Muscle layer of duodenum (tissue), 2 donors: ENCODE measurements around the gene NRDE2.

Experiments used
- H3K27ac ChIP-seq: one replicate; pipeline ENCODE4 v1.7.0; 2013; ENCODE audit warnings: mild to moderate bottlenecking, low read length
- H3K27me3 ChIP-seq: one replicate; pipeline ENCODE4 v1.7.0; 2013; ENCODE audit warnings: low read depth, mild to moderate bottlenecking, control low read depth, low read length
- H3K36me3 ChIP-seq, 2 donors: one replicate each; pipeline ENCODE4 v1.7.0; 2013; ENCODE audit warnings: low read length in 2 of 2, control low read depth in 1 of 2, mild to moderate bottlenecking in 1 of 2; ENCODE audit not compliant: insufficient read depth in 2 of 2, control insufficient read depth in 1 of 2
- H3K4me1 ChIP-seq, 2 donors: one replicate each; pipeline ENCODE4 v1.7.0; 2013; ENCODE audit warnings: low read length in 2 of 2, mild to moderate bottlenecking in 2 of 2, control low read depth in 1 of 2, moderate library complexity in 1 of 2; ENCODE audit not compliant: insufficient read depth in 2 of 2, control insufficient read depth in 1 of 2
- H3K4me3 ChIP-seq, 2 donors: one replicate each; pipeline ENCODE4 v1.7.0; 2013; ENCODE audit warnings: low read length in 2 of 2, low read depth in 1 of 2, mild to moderate bottlenecking in 1 of 2
- H3K9me3 ChIP-seq, 2 donors: one replicate each; pipeline ENCODE4 v1.7.0; 2013; ENCODE audit warnings: low read length in 2 of 2, control low read depth in 1 of 2, mild to moderate bottlenecking in 1 of 2; ENCODE audit not compliant: control insufficient read depth in 1 of 2
- donor health status: healthy.

Gene NRDE2

GRCh38 chr14:90278199-90279175, 53.3 kb downstream of the NRDE2 start:
- H3K27me3 ChIP-seq = no peaks in the 10 kb centered on the region
- H3K4me3 ChIP-seq = no peak overlapping the region
- peaks cover 25 to 87% of the 10 kb centered on the region in 2 donors for H3K36me3 ChIP-seq
- no peaks in the 10 kb centered on the region for H3K9me3 ChIP-seq
- no peaks in the 10 kb centered on the region for H3K4me1 ChIP-seq
- H3K27ac ChIP-seq = no peak overlapping the region

- H3K9me3 ChIP-seq = no peaks in the 10 kb centered on the region
- peaks cover 29 to 84% of the 10 kb centered on the region in 2 donors for H3K36me3 ChIP-seq
Observed at GRCh38 chr14:90277581-90278198, 54.1 kb downstream of the NRDE2 start.

GRCh38 chr14:90276646-90277367, 54.9 kb downstream of the NRDE2 start:
- Histone ChIP-seq H3K9me3 (no peaks in the 10 kb centered on the region), H3K27me3 (no peaks in the 10 kb centered on the region), H3K4me3 (no peak overlapping the region), H3K4me1 (no peaks in the 10 kb centered on the region), H3K36me3 (peaks cover 31 to 82% of the 10 kb centered on the region in 2 donors), H3K27ac (no peak overlapping the region)

More at GRCh38 chr14:90277581-90278198, 54.1 kb downstream of the NRDE2 start:
- Histone ChIP-seq H3K27ac (no peak overlapping the region), H3K4me3 (no peak overlapping the region), H3K27me3 (no peaks in the 10 kb centered on the region), H3K4me1 (no peaks in the 10 kb centered on the region)

GRCh38 chr14:90275820-90276219, 55.9 kb downstream of the NRDE2 start:
- H3K4me3 ChIP-seq = no peak overlapping the region
- no peaks in the 10 kb centered on the region for H3K4me1 ChIP-seq
- H3K36me3 ChIP-seq = peaks cover 36 to 82% of the 10 kb centered on the region in 2 donors
- H3K27me3 ChIP-seq = no peaks in the 10 kb centered on the region
- peak overlapping the region; percentile 39 for H3K27ac ChIP-seq
- H3K9me3 ChIP-seq = no peaks in the 10 kb centered on the region

GRCh38 chr14:90275458-90275814, 56.3 kb downstream of the NRDE2 start:
- H3K27ac ChIP-seq = peak overlapping the region; percentile 39
- H3K9me3 ChIP-seq = no peaks in the 10 kb centered on the region
- no peaks in the 10 kb centered on the region for H3K27me3 ChIP-seq
- no peaks in the 10 kb centered on the region for H3K4me1 ChIP-seq
- peaks cover 36 to 82% of the 10 kb centered on the region in 2 donors for H3K36me3 ChIP-seq
- H3K4me3 ChIP-seq = no peak overlapping the region

- Histone ChIP-seq H3K36me3 (peaks cover 36 to 82% of the 10 kb centered on the region in 2 donors), H3K27ac (peak overlapping the region; percentile 39)
Observed at GRCh38 chr14:90274808-90275457, 56.8 kb downstream of the NRDE2 start.

GRCh38 chr14:90274019-90274418, 57.7 kb downstream of the NRDE2 start:
- no peaks in the 10 kb centered on the region for H3K27me3 ChIP-seq
- no peaks in the 10 kb centered on the region for H3K9me3 ChIP-seq
- no peaks in the 10 kb centered on the region for H3K4me1 ChIP-seq
- no peak overlapping the region for H3K27ac ChIP-seq
- no peak overlapping the region for H3K4me3 ChIP-seq
- peaks cover 39 to 82% of the 10 kb centered on the region in 2 donors for H3K36me3 ChIP-seq

More at GRCh38 chr14:90274808-90275457, 56.8 kb downstream of the NRDE2 start:
- no peaks in the 10 kb centered on the region for H3K4me1 ChIP-seq
- H3K27me3 ChIP-seq = no peaks in the 10 kb centered on the region
- H3K4me3 ChIP-seq = no peak overlapping the region
- no peaks in the 10 kb centered on the region for H3K9me3 ChIP-seq

- no peak overlapping the region for H3K4me3 ChIP-seq
- H3K4me1 ChIP-seq = no peaks in the 10 kb centered on the region
- H3K9me3 ChIP-seq = no peaks in the 10 kb centered on the region
- H3K36me3 ChIP-seq = peaks cover 39 to 82% of the 10 kb centered on the region in 2 donors
- no peaks in the 10 kb centered on the region for H3K27me3 ChIP-seq
- no peak overlapping the region for H3K27ac ChIP-seq
Observed at GRCh38 chr14:90273532-90273931, 58.2 kb downstream of the NRDE2 start.

GRCh38 chr14:90272523-90272922, 59.2 kb downstream of the NRDE2 start:
- Histone ChIP-seq H3K27ac (no peak overlapping the region), H3K4me1 (no peaks in the 10 kb centered on the region), H3K9me3 (no peaks in the 10 kb centered on the region), H3K4me3 (no peak overlapping the region), H3K36me3 (peaks cover 45 to 82% of the 10 kb centered on the region in 2 donors), H3K27me3 (no peaks in the 10 kb centered on the region)

- Histone ChIP-seq H3K27me3 (no peaks in the 10 kb centered on the region), H3K4me1 (no peaks in the 10 kb centered on the region), H3K4me3 (no peak overlapping the region), H3K36me3 (peaks cover 72 to 92% of the 10 kb centered on the region in 2 donors), H3K27ac (no peak overlapping the region), H3K9me3 (no peaks in the 10 kb centered on the region)
Observed at GRCh38 chr14:90268420-90268819, 63.3 kb downstream of the NRDE2 start.
